Kidney capillary endothelial cell (primary cell): ENCODE measurements around the gene TRIM66.
A peak's percentile ranks its signal among the peaks of the same experiment; 100 is the strongest.

ENCODE experiments used
- DNase-seq: peaks from one replicate; pipeline ENCODE4 v3.0.0-alpha.2; 2018; ENCODE audit warnings: low spot score

The TRIM66 gene

DNA sequence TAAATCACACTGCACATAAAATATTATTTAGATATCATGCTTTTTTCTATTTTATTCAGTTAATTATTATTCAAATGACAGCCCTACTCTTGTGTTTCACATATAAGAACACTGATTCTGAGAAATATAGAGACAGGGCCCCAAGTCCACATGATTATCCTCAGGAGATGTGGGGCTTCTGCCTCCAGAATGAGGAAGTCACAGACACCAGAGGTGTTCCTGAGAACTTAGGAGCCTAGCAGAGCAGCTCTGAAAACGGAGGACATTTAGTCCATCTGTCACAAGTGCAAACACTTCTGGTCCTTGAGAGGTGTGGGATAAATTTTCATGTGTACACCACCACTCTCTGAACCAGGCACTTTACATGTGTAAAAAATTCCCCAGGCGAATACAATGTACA is 26.2 kb downstream of the TRIM66 start:
- no peak for DNase-seq

DNA sequence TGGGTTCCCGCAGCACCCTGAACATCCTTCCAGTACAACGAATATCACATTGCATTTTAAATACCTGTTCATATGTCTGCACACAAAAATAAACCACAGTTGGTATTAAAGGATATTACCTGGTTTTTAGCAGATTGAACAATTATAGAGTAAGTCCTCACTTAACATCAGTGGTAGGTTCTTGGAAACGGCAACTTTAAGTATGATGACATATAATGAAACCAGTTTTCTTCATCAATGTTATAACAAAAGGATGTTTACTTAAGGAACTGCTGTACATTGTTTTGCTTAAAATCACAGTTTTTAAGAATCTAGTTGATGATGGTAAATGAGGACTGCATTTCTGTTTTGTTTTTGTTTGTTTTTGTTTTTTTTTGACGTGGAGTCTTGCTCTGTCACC is 28.0 kb downstream of the TRIM66 start:
- no peak for DNase-seq

DNA sequence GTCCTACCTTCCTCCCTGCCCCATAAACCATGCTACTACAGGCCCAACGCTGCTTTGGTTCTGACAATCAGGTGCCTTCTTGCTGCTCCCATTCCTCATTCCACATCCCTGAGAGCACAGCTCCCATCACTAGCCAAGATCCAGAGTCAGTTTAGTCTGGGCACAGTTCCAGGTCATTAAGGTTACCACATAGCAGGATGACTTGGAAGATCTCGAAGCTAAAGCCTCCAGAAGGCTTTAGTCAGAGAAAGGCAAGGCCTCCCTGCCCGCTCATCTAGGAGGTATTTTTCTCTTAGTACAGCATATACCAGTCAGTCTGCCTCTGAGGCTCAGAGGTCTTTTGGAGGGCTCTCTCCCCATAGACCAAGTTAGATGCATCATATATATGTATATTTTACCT is 30.3 kb downstream of the TRIM66 start:
- no peak for DNase-seq

DNA sequence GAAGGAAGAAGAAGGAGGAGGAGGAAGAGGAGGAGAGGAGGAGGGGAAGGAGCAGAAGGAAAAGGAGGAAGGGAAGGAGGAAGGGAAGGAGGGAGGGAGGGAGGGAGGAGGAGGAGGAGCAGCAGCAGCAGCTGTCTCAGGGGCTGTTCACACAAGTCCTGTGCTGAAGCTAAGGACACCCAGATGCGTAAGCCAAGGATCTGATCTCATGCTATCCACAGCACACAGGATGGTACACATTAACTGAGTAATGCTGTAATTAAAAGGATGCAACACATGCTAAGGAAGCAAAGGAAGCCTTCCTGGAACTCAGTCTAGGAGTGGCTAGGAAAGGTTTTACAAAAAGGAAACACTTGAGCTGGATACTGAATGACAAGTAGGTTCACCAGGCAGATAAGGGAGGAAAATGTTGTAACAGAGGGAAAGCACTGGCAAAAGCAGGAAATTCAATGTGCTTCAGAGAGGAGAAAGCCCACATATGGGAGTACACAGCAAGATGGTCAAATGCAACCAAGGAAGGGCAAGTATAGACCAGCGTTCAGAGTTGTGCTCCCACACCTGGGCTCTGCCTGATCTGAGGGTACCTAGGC is 32.0 kb downstream of the TRIM66 start:
- peak; percentile 44 for DNase-seq

DNA sequence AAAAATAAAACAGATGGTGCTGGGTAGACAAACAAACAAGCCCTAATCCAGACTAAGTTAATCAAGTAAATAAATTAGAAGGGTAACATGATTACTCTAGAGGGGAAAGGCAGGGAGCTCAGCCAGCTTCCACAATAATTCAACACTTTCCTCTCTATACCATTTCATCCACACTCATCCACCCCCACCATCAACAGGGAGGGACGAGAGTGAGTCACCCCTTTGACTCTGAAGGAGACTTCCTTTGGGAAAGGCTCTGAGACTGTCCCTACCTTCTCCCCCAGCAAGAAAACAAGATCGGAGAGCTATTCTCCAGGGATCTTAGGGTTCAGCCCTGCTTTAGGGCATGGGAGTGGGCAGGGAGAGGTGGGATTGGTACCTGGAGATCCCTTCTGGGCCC is 33.1 kb downstream of the TRIM66 start:
- peak; percentile 65 for DNase-seq

DNA sequence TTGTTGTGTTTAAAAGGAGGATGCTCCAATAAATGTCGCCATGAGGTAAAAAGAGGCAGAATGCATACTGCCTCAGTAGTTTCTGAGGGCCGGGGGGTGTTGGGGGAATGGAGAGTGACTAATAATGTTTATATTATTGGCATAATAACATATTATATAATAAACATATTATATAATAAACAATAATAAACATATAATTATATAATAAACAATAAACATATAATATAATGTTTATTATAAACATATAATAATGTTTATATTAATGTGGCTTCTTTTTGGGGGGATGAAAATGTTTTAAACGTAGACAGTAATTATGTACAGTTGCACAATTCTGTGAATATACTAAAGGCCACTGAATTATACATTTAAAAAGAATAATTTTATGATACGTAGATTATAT is 35.6 kb downstream of the TRIM66 start:
- no peak for DNase-seq

DNA sequence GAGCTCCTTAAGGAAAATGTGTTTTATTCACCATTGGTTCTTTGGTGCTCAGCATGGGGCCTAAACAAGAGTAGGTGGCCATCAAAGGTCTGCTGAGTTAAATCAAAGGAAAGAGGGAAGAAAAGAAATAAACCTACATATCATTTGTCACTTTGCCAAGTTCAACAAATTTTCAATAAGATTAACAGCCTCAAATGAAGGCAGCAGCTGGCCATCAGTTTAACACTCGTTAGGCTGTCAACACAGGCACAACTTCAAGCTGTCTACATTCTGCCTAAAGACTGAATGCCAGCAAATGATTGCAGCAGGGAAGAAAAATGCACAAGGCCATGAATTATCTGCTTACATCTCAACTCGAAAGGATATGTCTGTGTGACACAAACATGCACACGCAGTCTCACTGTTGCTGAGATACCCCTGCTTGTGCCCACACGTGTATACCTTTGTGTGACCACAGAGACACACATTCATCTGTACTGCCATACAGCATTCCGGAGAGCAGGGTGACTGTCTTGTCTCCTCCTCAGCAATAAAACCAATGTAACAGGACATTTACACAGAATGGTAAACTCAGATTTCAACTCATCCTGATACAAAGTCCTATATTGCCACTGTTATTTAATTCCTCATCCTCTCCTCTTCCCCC is 40.1 kb downstream of the TRIM66 start:
- DNase-seq, result no peak

DNA sequence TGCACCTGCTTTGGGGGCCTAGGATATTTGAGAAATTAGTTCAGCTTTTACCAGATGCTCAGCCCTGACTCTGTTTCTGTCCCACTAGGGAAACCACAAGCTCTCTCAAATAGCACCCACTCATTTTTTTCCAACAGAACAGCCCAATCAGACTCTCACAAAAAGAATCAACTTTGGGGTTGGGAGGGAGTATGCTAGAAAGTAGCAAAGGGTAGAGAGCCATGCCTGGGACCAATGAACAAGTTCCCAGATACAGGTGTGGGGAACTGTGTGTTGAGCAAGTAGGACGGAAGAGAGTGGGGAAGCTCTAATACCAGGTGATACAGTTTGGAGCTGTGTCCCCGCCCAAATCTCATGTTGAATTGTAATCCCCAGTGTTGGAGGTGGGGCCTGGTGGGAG is 41.1 kb downstream of the TRIM66 start:
- DNase-seq, result no peak

DNA sequence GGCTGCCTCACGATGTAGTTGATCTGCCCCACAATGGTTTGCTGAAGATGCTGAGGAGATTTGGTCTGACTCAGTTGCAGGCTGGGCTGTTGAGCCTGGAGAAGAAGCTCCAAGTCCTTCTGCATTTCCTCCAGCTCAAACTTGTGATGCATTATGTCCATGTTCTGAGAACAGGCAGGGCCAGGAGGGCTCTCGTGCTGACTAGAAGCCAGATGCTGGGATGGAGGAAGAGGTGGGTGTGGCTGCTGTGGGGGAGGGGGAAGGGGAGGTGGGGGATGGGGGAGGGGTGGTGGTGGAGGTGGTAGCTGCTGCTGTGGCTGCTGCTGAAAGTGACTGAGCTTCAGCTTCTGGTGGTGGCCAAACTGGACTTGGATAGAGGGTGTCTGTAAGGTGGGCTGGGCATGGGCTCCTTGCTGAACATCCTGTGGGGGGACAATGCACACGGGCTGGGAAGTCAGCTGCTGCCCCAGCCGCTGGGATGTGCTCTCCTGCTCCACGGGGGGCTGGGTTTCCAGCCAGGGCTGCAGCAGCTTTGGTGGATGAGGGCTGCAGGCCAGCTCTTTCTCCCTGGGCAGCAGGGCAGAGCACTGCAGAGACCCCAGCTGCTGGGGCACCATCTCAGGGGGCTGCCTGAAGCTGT is 42.1 kb downstream of the TRIM66 start:
- DNase-seq, result no peak

DNA sequence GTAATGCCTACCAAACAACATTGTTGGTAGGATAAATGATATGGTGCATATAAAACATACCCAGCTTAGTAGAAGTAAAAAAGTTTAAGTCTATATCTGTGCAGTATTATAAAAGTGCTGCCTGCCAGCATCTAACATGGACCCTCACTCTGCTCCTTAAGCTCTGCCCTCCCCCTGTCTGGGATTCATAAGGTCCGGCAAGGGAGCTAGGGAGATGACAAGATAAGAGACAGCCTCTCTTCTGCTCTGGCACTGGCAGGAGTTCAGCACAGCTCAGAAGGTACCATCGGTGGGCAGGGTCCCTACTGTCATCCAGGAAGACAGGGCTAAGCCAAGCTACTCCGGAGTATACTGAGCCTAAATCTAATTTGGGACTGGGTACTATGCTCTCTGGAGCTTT is 42.8 kb downstream of the TRIM66 start:
- no peak for DNase-seq

DNA sequence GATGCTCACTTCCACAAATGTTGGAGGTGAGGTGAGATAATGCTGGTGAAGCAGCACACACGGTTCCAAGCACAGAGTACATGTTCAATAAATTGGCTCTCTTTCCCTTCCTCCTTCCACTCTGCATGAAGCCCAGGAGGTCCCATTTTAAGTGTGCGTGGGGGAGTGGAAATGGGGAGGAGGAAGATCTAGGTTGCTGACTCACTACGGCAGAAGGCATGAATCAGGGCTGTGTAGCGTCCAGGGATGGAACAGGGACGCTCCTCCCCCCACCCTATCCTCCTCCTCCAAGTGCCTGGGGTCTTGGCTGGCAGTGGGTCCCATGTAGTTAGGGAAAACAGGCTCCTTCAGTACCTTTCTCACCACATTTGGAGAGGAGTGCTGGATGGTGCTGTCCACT is 44.2 kb downstream of the TRIM66 start:
- no peak for DNase-seq

DNA sequence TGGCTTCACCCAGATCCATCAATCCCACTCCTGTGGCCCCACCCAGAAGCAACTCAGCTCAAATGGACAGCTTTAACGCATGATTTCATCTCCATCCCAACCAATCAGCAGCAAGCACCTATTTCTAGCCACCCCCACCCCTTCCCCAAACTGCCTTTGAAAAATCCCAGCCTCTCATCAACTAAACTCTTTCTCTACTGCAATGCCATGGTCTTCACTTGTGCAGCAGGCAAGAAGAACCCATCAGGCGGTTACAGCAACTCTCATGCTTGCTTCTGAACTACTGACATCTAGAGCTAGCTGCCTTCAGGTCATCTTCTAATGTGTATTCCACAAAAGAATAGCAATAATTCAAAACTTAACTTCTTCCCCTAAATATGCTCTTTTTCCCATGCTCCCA is 46.3 kb downstream of the TRIM66 start:
- no peak for DNase-seq

DNA sequence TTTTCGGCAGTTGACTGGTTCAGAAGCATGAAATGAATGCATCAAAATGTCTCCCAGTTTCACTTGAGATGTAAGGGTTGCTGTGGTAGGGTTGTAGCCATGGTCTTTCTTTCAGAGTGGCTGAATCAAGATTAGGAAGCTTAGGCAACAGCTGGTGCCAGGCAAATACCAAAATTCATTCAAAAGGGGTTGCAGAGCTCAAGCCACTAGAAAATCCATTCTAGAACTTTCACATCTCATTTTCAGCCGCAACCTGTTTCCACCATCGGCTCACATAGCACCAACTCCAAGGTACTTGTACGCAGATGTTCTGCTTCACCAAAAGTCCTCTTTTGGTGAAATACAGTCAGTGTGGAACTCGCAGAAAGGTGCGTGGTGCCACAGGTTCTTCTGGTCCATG is 48.0 kb downstream of the TRIM66 start:
- DNase-seq, result no peak

DNA sequence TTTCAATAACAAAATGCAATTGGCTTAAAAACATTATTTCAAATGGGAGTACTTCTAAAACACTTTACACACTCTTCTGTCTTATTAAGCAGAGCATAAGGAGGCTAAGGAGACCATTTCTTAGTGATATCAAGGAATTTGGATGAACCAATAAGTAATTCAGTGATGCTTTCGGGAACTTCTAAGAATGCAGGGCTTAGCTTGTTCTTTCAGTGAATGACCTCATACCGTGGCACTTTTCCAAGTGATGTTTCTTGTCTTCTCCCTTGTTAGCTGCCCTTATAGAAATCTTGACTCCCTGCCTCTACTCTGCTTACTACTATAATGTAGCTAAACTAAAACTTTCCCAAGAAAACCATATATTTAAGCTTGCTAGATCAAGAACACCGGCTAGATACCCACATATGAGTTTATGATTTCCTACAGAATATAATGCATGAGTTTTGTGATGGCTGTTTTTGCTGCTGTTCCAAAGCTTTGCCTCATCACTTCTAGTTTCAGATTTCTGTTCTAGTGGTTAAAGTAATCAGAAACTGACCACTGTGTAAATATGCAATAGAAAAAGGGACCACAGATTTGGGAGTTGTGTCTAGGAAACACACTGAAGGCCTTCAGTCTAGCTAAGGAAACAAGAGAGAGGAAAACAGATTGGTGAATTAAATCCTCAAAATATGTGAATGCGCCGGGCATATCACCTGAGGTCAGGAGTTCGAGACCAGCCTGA is 50.9 kb downstream of the TRIM66 start:
- no peak for DNase-seq

DNA sequence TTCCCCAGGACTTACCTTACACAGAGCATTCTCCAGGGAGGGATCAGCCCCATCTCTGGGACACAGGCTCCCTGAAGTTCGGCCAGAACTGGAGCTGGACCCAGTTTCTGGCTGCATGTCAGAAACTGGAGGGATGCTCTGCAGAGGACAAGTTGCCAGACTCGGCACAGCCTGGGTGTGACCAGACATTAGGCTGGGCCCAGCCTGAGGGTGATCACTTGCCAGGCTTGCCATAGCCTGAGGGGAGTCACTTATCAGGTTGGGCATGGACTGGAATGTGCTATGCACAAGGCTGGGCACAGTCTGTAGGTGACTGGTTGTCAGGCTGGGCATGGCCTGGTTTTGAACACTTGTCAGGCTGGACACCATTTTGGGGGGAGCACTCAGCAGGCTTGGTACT is 57.8 kb downstream of the TRIM66 start:
- no peak for DNase-seq

DNA sequence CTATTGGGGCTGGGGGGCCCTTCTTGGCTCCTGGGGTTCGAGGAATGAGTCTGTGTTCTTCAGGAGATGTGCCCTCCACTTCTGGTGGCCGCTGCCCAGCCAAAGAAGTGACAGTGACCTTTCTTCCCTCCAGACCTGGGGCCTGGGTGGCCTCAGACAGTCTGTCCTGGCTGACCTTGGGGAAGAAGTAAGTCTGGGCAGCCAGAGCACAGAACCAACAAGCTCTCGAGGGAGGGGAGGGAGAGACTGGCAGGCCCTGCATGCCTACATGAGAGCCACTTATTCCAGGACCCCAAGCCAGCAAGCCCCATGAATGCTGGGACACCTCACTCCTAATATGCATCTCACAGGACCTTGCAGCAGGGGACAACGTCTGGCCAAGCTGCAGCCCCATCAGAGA is 61.3 kb downstream of the TRIM66 start:
- DNase-seq, result no peak

DNA sequence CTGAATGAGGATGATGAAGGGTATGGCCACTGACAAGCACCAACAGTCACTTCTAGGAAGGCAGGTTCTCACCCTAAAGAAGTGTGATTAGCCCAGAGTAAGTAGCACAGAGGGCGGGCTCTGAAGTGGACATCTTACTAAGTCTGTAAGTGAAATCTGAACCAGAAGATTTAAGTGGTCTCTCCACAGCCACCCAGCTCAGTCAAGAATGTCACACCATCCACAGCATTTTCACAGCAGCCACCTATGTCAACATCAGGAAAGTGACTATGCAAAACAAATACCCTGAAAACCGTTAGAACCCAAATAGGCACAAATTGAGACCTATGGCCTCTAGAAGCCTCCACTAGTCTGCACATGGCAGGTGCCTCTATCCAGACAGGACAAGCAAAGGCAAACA is 65.4 kb downstream of the TRIM66 start:
- DNase-seq, result no peak

DNA sequence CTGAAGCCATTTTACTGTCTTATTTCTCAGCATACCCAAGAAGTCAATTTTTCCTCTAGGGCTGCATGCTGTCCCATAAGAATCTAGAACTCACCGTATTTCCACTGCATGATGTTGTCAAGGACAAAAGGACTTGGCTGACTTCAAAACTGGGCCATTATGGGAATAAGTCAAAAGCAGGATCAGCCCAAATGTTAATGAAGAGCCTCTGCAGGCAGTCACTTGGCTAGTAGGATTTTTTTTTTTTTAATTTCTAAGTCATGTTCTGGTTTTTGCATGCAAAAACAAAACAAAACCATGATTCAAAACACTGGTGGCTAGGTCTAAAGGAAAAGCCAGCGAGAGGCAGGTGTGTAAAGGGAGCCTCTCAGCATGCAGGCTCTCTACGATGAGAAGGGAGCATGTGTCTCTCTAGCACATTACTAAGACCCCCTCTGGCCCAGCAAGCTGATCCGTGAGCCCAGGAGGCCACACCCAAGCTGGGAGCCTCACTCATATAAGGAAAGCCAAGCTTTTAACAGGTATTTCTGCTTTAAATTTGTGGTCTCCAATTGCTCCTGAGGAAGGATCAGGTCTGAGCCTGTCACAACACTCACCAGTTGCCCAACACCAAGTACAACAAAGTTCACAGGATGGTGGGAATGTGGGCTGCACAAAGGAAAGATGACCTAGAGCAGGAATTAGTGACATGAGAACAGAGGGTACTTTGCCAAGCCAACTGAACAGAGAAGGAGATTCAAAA is 67.0 kb downstream of the TRIM66 start:
- DNase-seq, result no peak

DNA sequence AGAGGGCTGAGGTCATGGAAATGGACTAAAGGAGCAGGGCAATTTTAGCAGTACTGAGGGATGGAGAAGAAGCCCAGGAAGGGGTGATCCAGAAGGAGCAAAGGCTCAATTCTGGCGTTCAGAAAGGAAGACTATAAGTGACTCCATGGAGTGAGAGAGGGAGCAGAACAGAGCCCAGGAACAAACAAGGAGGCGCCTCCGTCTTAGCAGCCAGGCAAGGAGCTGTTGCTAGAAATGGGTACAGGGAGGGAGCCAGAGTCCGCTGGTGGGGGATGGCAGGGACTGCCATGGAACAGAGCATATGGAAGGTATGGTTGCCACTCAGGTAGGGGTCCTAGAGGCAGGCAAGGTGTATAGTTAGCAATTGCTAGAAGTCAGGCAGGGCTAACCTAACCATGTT is 68.0 kb downstream of the TRIM66 start:
- no peak for DNase-seq

DNA sequence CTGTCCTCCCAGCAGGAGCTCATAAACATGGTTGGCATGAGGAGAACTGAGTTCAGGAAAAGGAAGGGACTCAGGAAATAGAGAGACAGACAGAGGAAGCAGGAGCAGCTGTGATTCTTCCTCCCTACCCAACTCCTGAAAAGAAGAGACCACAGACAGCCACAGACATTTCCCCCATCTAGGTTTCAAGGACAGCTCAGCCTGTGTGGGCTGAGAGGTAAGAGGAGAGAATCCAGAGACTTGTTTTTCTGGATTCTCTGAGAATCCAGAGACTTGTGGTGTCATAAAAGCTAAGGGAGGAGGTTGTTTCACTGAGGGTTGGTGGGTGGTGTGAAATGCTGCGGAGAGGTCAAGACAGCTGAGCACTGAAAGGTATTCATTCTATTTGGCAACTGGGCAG is 69.4 kb downstream of the TRIM66 start:
- peak; percentile 13 for DNase-seq

DNA sequence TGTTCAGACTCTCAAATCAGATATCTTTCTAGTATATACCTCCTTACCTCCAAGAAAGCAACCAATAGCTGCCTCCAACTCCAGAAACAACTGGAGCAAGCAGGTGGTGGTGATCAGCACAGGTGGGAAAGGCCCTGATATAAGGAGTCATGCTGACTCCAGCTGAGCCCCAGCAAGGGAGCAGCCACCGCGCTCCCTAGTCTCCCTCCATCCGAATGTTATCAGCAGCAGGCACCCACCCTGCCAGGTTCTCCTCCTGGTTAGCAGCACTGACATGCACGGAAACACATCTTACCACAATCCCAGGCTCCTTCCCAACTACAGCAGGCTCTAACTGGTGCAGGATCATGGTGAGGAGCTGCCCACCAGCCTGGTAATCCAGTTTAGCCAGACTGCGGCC is 69.9 kb downstream of the TRIM66 start:
- no peak for DNase-seq

DNA sequence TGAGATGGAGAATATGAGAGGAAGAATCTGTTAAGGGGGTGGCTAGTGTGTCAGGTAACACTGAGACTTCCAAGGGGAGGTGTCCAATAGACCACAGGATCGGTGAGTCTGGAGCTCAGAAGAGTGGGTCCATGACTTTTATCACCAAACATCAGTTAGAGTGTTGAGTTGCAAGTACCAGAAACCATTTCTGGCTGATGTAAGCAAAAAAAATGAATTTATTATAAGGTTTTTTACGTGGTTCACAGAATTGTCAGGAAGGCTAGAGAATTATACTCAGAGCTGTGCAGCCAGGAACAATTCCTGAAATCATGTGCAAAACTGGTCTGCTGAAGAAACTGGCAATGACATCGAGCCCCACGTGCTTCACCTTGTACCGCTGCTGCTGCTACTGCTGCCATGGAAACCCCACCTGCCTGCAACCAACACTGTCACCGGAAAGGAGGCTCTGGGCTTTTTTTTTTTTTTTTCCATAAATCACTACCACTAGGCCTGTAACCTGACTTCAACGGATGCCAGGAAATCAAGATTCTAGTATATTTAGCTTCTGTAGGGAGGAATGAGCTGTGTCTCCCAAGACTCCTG is 71.8 kb downstream of the TRIM66 start:
- no peak for DNase-seq
